HG03139 (cell line): Measurements from ENCODE around the gene SETD1A.

ENCODE experiments used
- ATAC-seq: cut with Tn5 transposase; IDR thresholded peaks from one replicate; pipeline ENCODE4 v1.9.1; 2021; ENCODE audit not compliant: unreplicated experiment

SETD1A gene

GRCh38 chr16:30953111-30953510, 4.4 kb upstream of the SETD1A start:
- no peak for ATAC-seq

DNA sequence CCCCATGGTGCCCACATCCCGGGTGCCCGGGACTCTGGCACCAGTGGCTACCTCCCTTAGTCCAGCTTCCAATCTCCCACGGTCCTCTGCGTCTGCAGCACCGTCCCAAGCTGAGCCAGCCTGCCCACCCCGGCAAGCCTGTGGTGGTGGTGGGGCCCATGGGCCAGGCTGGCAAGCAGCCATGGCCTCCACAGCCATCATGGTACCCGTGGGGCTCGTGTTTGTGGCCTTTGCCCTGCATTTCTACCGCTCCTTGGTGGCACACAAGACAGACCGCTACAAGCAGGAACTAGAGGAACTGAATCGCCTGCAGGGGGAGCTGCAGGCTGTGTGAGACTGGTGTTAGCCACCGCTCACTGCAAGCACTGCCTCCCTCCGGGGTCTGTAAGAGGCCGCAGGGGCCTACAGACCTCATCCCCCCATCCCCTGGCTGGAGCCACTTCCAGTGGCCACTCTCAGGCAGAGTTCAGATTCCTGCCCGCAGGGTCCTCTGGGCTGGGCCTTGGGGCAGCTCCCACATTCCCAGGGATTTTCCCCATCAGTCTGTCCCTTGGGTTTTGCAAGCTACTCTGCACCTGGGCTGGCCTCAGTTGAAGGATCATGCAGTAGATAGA, 3.9 kb upstream of the SETD1A start:
- no peak for ATAC-seq

DNA sequence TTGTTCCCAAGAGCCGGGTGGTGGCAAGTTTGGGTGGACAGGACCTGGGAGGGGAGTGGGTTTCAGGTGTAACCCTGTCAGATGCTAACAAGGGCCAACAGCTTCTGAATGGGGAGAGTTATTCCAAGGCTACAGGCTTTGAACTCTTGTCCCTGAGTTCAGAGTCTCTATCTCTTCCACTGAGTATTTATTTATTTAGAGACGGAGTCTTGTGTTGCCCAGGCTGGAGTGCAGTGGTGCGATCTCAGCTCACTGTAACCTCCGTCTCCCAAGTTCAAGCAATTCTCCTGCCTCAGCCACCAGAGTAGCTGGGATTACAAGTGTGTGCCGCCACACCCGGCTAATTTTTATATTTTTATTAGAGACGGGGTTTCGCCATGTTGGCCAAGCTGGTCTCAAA, 2.6 kb upstream of the SETD1A start:
- ATAC-seq, result no peak

DNA sequence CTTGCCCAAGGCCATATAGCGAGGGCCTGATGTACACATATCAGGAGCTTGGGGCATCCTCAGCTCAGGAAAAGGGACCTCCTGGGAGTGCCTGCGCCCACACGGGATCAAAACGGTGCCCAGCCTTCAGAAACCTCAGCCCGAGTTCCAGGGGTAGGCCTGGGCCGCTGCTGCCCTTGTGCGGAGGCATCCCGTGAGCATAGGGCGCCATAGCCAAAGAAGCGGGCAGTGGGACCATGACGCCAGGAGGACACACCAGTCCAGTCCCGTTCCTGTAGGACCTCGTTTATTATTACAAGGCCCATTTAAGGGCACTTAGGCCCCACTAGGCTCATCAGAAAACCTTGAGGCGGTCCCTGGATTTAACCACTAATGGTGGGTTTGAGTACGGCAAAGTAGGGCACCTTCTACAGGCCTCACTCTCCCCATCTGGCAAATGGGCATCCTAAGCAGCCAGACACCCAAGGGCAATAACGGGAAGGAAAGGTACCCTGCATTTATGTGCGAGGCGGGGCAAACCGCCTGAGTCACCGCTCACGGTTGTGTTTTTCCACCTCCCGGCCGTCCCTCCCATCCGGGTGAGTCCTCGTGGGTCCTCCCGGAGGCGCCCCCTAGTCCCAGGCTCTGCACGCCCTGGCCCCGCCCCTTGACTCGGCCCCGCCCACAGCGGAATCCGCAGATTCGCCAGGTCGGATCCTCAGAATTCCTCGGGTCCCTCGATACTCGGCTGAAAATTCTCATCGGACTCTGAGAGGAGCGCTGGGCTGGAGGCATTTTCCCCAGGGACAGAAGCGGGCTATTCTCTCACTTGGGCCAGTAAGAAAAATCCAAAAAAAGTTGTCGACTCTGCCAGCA, 726 bp upstream of the SETD1A start:
- ATAC-seq, result no peak

- ATAC-seq, result peak; percentile 38
Measured at GRCh38 chr16:30958175-30959079, 873 bp downstream of the SETD1A start.

DNA sequence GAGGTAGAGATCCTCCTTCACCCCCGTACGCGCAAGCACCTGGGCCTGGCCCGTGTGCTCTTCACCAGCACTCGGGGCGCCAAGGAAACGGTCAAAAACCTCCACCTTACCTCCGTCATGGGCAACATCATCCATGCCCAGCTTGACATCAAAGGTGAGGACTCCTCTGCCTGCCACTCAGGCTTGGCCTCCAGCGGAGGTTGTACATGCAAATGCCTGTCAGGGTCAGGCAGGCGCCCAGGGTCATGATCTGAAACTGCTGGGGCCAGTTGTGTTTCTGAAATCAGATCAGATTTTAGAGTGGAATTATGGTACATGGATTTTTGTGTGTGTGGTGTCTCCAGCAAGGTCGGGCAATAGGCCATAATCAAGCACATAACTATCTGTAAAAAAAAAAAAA, 3.8 kb downstream of the SETD1A start:
- no peak for ATAC-seq

- no peak for ATAC-seq
Measured at GRCh38 chr16:30963925-30964511, 6.5 kb downstream of the SETD1A start.

DNA sequence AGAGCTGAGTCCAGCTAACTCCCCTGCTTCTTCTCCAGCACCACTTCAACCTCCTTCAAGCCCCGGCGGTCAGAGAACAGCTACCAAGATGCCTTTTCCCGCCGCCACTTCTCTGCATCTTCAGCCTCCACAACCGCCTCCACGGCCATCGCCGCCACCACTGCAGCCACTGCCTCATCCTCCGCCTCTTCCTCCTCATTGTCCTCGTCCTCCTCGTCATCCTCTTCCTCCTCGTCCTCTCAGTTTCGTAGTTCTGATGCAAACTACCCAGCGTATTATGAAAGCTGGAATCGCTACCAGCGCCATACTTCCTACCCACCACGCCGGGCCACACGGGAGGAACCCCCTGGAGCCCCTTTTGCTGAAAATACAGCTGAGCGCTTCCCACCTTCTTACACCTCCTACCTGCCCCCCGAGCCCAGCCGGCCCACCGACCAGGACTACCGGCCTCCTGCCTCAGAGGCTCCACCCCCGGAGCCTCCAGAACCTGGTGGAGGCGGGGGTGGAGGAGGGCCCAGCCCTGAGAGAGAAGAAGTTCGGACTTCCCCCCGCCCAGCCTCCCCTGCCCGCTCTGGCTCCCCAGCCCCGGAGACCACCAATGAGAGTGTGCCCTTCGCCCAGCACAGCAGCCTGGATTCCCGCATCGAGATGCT, 7.1 kb downstream of the SETD1A start:
- no peak for ATAC-seq

DNA sequence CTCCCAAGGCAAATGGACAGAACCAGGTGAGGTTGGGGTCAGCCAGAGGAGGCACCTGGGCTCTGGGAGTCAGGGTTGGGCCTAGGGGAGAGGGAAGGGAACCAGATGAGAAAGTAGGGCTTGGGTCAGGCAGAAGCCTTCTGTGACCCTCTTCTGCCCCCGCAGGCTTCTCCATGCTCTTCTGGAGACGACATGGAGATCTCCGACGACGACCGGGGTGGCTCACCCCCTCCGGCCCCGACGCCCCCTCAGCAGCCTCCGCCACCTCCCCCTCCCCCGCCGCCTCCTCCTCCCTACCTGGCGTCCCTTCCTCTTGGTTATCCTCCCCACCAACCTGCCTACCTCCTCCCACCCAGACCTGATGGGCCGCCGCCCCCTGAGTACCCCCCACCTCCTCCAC, 7.9 kb downstream of the SETD1A start:
- no peak for ATAC-seq

DNA sequence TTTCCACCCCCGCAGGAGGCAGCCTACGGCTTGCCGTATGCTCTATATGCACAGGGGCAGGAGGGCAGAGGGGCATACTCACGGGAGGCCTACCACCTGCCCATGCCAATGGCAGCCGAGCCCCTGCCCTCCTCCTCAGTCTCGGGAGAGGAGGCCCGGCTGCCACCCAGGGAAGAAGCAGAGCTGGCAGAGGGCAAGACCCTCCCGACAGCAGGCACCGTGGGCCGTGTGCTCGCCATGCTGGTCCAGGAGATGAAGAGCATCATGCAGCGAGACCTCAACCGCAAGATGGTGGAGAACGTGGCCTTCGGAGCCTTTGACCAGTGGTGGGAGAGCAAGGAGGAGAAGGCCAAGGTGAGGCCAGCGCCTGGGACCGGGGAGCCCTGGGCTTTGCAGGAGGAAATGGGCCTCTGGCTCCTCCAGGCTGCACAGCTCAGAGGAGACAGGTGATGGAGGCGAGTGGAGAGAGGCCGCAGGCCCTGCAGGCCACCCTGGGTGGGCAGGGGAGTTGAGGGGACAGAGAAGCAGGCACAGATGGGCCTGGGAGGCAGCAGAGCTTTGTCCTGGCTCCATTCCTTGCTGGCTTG, 8.6 kb downstream of the SETD1A start:
- ATAC-seq, result no peak

DNA sequence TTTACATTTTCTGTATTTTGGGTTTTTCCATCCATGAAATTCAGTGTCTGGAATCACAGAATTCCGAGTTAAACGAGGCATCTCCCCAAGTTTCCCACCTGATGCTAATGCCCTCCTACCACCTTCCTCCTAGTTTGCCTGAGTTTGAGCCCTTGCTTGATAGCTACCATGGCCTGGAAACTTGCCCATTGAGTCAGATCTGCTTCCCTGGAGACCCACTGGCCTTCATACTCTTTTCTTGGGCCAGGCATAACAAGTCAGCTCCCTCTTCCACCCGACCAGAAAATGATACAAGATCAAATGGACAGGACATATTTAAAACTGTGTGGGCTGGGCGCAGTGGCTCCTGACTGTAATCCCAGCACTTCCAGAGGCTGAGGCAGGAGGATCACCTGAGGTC, 10.2 kb downstream of the SETD1A start:
- no peak for ATAC-seq

GRCh38 chr16:30969246-30969842, 11.8 kb downstream of the SETD1A start:
- ATAC-seq, result no peak

DNA sequence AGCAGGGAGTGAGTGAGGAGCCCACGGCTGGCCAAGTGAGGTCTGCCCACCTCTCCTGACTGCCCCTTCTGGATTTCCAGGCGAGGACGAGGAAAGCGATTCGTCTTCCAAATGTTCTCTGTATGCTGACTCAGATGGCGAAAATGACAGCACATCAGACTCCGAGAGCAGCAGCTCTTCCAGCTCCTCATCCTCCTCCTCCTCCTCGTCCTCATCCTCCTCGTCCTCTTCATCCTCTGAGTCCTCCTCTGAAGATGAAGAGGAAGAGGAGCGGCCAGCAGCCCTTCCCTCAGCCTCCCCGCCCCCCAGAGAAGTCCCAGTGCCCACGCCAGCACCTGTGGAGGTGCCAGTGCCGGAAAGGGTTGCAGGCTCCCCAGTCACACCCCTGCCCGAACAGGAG, 13.7 kb downstream of the SETD1A start:
- ATAC-seq, result no peak

DNA sequence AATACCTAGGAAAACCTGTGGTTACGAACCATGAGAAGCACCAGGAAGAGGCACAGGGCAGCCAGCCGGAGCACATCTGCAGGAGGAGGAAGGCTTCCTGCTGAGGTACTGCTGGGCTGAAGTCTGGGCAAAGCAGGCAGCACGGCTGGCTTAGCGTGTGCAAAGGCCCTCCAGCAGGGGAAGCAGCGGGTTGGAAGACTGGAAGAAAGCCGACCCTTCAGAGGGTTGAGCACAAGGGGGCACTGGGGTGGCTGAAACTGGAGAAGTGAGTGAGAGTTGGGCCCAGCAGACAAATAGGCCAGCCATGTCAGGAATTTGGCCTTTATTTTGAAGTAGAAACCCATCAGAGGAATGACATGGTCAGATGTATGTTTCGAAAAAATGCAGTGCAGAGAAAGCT, 15.3 kb downstream of the SETD1A start:
- ATAC-seq, result no peak

GRCh38 chr16:30974348-30974747, 16.8 kb downstream of the SETD1A start:
- ATAC-seq, result no peak

- no peak for ATAC-seq
Measured at GRCh38 chr16:30976486-30976885, 18.9 kb downstream of the SETD1A start.

DNA sequence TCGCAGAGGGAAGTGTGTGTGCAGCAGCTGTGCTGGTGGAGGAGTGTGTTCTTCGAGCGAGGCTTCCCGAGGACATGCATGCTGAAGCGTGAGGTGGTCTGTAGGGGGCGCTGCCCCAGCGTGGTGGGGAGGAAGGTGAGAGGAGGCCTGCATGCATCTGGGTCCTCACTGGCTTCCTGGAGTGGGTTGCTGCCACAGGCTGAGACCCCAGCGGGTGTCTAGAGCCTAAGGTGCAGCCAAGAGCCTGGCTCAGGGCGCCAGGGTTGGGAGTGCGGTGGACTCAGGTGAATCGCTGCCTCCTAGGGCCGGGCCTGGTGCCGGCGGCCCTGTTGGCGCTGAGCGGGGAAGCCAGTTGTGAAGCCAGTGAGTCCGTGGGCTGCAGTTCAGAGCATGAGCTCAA, 19.9 kb downstream of the SETD1A start:
- no peak for ATAC-seq

- ATAC-seq, result no peak
Measured at GRCh38 chr16:30979170-30980022, 21.8 kb downstream of the SETD1A start.

GRCh38 chr16:30980023-30980371, 22.4 kb downstream of the SETD1A start:
- no peak for ATAC-seq
